ENCODE data around the gene SLPI. TPM values are rescaled to one million over a fixed set of nuclear protein-coding genes. Genes with fewer than 3 reads are reported as not detected.

The SLPI gene
- total and polyA plus RNA-seq, 2 donors (not counting 3 experiments of a cell fraction or from before 2014, with no cell fraction given), result not detected

GRCh38 chr20:45288860-45289259 lies 34.5 kb upstream of the SLPI start:
- TF ChIP-seq POLR2AphosphoS5 (IDR thresholded peaks at IDR 0.05; ENCODE audit: insufficient read depth, low read depth, low read length) (no peak), FOS (IDR thresholded peaks at IDR 0.05; ENCODE audit: borderline replicate concordance, insufficient read depth, low read length) (no peak), EZH2 (IDR thresholded peaks at IDR 0.05; ENCODE audit: borderline replicate concordance, low read depth, low read length, severe bottlenecking) (no peak), MYC (IDR thresholded peaks at IDR 0.05; ENCODE audit: low read depth, low read length) (no peak), POLR2A (IDR thresholded peaks at IDR 0.05; ENCODE audit: low read depth, low read length) (no peak), CTCF (IDR thresholded peaks at IDR 0.05; ENCODE audit: extremely low read depth in 1 of 2, insufficient read depth in 1 of 2, low read depth in 1 of 2, low read length in 2 of 2) (no peak)
- TF ChIP-seq, protein P1, sequence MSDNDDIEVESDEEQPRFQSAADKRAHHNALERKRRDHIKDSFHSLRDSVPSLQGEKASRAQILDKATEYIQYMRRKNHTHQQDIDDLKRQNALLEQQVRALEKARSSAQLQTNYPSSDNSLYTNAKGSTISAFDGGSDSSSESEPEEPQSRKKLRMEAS (IDR thresholded peaks at IDR 0.05; ENCODE audit: insufficient read depth, insufficient read length), result no peak
- H3K9me3 ChIP-seq (replicated peaks; ENCODE audit: control insufficient read depth, insufficient read depth, low read length), result no peaks in the 10 kb centered on the region
- H4K20me1 ChIP-seq (replicated peaks; ENCODE audit: control insufficient read depth, extremely low read depth, insufficient read depth, low read length), result no peaks in the 10 kb centered on the region
- dilution Hi-C loops (cut with MboI; ENCODE audit: extremely low pct_ligation_motif_present, low sequenced_read_pairs) (no loop called here), intact Hi-C loops (cut with micrococcal nuclease) (no loop called here)
- POLR2A ChIA-PET, result no interaction called here
- H3K9ac ChIP-seq (replicated peaks; ENCODE audit: extremely low read depth, insufficient read depth, low read length), result no peak overlapping the region
- no peaks in the 10 kb centered on the region for H3K79me2 ChIP-seq (ENCODE audit: control insufficient read depth, insufficient read depth, low read length)
- no peaks in the 10 kb centered on the region for H3K9me1 ChIP-seq (replicated peaks; ENCODE audit: control insufficient read depth, extremely low read depth, insufficient read depth, low read length)
- FAIRE-seq, result no peak
- H3K4me2 ChIP-seq (ENCODE audit: insufficient read depth, low read length), result no peak overlapping the region
- no peak overlapping the region for H3K27ac ChIP-seq (ENCODE audit: insufficient read depth, low read depth, low read length)
- no TSS peak for BruUV-seq (replicated peaks)
- no peak for DNase-seq (ENCODE audit: low read depth, low spot score)
- H2AFZ ChIP-seq (ENCODE audit: low read depth, low read length), result no peak overlapping the region
- H3K36me3 ChIP-seq (ENCODE audit: control insufficient read depth in 2 of 2, extremely low read depth in 1 of 2, insufficient read depth in 2 of 2, low read length in 2 of 2), result no peaks in the 10 kb centered on the region
- peaks cover 0 to 8% of the 10 kb centered on the region in 2 experiments for H3K27me3 ChIP-seq (ENCODE audit: control insufficient read depth in 2 of 2, insufficient read depth in 2 of 2, low read length in 2 of 2)
- peaks cover 9% of the 10 kb centered on the region for H3K4me1 ChIP-seq (ENCODE audit: control insufficient read depth, extremely low read depth, insufficient read depth, low read length)
- CTCF ChIA-PET, result interaction anchor here (3.2 to 6.9 kb wide), 2 partner anchors 191 to 245 kb away, joined by 15 to 132 read pairs; partner anchors contain the start of gene KCNS1
- H3K4me3 ChIP-seq (replicated peaks in 1 of 3; ENCODE audit: insufficient read depth in 1 of 3, low read depth in 1 of 3, low read length in 3 of 3), result no peak overlapping the region

All from endothelial cell of umbilical vein (primary cell).